GM19455 (cell line): ENCODE data around the gene CARD10.
"Not testable (repeated sequence)": the region's sequence is repeated elsewhere in the genome, so short reads cannot be mapped to it uniquely, and the experiment has no call there.

Experiments
- ATAC-seq: cut with Tn5 transposase; IDR thresholded peaks from one replicate; pipeline ENCODE4 v1.9.1; 2021; ENCODE audit not compliant: unreplicated experiment

Gene CARD10

GRCh38 chr22:37529652-37530345 lies 10.6 kb upstream of the CARD10 start:
- no peak for ATAC-seq

DNA sequence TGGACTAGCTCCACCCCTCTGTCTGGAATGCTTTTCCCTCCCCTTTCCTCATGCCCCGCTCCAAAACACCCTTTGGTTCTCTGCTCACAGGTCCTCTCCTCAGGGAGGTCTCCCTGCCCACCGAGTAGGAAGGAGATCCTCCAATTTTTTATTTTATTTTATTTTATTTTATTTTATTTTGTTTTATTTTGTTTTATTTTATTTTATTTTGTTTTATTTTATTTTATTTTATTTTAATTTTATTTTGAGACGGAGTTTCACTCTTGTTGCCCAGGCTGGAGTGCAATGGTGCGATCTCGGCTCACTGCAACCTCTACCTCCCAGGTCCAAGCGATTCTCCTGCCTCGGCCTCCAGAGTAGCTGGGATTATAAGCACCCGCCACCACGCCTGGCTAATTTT lies 8.7 kb upstream of the CARD10 start:
- not testable (repeated sequence) for ATAC-seq

- ATAC-seq: not testable (repeated sequence)
Observed at GRCh38 chr22:37527081-37527752, 8.0 kb upstream of the CARD10 start.

- no peak for ATAC-seq
Observed at GRCh38 chr22:37526376-37526775, 7.2 kb upstream of the CARD10 start.

GRCh38 chr22:37525746-37526350 lies 6.6 kb upstream of the CARD10 start:
- no peak for ATAC-seq

DNA sequence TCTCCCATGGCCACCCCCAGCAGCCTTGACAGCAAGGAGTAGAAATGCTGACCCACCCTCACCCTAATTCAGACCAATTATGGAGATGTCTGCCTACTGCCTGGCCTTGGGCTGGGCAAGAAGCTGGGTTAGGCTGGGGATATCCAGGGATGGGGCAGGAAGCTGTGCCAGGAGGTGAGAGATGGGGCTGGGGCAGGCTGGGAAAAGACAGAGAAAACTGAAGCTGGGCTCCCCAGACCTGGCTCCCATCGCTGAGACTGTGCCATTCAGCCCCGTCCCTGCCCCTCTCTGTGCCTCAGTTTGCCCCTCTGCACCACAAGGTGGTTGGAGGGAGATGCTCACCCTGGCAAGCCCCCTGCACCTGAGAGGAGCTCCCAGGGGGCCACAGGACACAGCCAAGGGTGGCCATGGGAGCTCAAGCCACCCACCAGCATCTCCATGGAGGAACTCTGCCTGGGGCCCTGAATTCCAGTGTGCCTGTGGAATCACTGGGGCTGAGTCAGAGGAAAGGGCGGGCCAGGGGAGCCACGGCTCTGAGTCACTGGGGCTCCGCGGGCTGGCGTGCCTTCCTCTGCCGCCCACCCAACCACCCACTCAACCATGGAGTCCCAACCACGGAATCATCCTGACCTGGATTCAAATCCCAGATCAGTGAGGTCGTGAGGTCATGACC lies 6.0 kb upstream of the CARD10 start:
- ATAC-seq: no peak

DNA sequence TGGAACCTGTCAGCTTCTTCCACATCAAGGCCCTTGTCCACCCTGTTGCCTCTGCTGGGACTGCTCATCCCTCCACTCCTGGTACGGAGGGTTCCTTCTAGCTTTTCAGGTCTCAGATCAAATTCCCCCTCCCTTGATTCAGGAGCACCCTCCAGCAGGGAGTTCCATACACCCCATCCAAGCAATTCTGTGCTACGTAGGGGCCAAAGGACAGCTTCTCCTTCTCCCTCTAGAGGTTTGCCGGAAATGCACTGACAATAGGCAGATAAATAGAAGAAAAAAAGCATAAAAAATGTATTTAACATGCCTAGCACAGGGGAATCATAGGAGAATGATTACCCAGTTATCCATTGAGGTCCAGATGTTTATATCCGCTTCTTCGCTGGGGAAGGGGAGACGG lies 3.3 kb upstream of the CARD10 start:
- ATAC-seq: no peak

GRCh38 chr22:37521236-37521739 lies 2.1 kb upstream of the CARD10 start:
- no peak for ATAC-seq

DNA sequence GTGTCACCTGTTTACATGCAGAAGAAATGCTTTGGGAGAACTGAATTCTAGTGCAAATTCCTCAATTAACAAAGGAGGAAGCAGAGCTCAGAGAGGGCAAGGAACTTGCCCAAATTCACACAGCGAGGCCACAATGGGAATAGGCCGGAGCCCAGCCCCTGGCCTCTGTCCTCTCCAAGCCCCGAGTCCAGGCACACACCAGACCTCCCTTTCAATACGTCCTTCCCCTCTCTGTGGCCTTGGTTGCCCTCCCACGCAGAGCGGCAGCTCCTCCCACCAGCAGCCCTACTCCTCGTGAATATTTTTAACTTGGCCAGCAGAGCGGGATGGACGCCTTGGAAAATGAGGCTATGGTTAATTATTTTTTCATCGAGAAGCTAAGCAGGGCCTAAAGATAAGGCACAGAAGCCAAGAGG lies 1.6 kb upstream of the CARD10 start:
- no peak for ATAC-seq

DNA sequence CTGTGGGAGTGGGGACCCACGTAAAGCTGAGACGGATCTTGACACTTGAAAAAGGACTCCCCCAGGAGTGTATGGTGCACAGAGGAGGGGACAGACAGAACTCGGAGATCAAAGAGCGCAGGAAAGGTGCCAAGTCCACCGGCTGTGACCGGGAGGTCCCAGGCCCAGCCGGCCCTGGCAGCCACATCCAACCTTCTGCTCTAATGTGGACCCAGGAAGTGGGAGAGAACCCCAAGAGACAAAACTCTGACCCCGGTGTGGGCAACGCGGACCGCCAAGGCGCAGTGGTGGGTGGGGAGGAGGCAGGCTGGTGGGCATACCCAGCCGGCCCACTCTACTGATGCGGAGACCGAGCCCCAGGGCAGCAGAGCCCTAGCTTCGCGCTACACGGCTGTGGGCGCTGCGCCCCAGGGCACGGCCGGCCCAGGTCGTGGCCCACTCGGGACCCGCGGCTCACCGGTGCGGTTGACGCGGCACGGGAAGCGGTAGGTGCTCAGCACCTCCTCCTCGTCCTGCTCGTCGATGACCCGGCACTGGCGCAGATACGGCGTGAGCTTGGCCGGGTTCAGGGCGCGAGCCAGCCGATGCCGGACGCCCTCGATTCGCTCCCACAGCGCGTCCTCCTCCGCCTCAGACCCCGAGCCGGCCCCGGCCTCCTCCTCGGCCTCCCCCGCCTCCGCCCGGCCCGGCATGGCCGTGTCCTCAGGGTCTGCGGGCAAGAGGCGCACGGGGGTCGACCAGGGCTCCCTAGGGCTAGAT lies 527 bp downstream of the CARD10 start:
- ATAC-seq: no peak

GRCh38 chr22:37517826-37518450 lies 1.3 kb downstream of the CARD10 start:
- no peak for ATAC-seq

DNA sequence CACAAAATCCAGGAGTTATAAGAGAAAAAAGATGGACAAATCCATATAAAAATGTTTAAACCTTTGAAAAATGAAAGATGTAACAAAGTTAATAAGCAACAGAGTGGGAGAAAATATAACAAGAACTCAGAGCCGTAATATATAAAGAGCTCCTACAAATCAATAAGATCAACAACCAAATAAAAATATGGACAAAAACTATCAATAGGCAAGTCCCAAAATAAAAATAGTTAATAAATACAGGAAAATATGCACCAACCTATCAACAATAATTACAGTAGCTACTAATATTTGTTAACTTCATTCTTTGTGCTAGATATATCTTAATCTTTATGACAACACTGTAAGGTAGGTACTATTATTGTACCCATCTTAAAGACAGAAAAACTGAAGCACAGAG lies 2.8 kb downstream of the CARD10 start:
- no peak for ATAC-seq

GRCh38 chr22:37515901-37516300 lies 3.3 kb downstream of the CARD10 start:
- ATAC-seq: no peak

DNA sequence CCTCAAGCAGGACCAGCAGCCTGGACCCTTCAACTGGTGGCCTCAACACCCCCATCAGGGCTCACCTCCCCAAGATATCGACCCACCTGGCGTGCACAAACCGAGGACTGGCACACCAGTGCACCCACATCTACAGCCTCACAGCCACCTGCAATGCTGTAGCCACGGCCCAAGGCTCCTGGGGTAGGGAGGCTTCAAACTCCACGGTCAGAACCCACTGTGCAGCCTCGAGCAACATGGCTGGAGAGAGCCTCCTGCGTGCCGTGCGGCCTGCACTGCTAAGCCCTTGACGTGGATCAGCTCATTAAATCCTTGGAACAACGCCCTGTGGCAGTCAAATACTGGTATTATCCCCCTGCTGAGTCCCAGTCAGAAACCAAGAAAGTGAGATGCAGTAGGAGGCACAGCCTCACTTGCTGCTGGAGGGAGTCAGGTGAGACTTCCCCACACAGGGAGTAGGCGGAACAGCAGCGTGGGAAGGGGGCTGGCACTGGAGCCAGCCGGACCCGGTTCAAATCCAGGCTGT lies 4.6 kb downstream of the CARD10 start:
- ATAC-seq: no peak

DNA sequence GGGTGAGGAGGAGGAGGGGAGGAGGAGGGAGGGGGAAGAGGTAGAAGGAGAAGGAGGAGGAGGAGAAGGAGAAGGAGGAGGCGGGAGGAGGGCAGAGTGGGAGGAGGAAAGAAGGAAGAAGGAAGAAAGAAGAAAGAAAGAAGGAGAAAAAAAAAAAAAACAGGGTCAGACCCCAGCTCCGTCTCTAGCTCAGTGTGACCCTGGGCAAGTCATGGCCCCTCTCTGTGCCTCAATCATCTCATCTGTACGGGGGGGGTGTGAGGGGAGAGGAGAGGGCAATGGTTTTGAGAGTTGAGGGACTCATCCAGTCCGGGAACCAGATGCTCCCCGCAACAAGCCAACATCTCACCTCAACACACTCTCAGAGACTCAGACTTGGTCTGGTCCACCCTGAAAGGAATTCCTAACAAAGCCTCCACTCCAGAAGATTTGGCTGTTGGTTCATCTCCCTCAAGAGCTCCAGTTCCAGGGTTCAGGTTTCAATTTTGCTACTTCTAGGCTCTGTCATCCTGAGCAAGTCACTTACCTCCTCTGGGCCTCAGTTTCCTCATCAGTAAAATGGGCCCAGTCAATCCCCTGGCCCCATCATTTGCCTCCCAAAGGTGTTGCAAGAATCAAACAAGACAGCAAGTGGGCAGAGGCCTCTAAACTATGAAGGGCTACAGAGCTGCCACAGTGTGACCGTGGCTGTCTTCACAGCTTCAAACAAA lies 7.7 kb downstream of the CARD10 start:
- ATAC-seq: no peak

- ATAC-seq: no peak
Observed at GRCh38 chr22:37510091-37510490, 9.1 kb downstream of the CARD10 start.

DNA sequence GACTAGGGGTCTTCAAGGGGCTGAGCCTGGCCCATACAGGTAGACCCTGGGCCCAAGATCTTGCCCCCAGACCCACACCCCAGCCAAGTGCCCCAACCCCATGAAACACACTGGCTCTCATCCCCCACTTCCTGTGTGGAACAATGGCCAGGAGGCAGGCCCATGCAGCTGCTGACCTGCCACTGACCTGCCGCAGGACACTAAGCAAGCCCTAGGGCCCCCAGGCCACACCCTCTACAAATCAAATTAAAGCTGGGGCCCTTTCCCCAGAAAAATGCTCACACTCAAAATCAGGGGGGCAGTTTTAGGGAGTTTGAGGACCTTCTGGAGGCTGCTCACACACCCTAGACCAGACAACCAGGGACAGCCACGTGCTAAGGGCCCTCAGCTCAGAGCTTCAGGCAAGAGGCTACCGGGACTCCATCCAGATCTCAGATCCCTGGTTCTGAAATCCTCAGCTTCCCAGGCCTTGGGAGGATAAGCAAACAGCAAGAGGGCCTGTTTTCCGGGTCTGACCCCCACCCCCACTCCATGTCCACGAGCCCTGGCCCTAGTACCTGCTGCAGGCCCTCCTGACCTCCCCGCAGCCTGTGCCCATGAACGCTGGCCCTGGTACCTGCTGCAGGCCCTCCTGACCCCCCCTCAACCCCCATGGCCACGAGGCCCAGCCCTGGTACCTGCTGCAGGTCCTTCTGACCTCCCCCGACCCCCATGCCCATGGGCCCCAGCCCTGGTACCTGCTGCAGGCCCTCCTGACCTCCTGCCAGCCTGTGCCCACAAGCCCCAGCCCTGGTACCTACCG lies 10.0 kb downstream of the CARD10 start:
- no peak for ATAC-seq

DNA sequence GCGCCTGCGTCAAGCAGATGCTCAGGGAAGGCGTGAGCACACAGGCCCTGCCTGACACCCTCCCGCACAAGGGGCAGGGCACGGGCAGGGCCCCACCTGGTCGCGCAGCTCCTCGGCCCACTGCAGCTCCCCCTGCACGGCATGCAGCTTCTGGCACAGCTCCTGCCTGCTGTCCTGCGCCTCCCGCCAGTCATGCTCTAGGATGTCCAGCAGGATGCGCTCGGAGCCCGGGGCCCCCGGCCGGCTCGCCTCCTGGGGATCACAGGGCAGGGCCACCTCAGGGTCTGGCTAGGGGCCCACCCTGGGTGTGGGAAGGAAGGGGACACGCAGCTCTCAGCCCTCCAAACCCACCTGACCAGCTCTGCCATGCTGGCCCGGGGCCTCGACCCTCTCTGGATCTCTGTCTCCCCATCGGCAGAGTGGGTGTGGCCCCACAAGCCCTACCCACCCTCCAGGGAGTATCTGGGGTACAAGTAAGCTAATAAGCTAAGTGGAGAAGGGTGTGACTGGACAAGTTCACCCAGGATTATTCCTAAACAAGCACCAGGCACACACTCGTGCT lies 10.7 kb downstream of the CARD10 start:
- ATAC-seq: no peak
